Measurements from ENCODE around the gene WWOX.

Gene WWOX

DNA sequence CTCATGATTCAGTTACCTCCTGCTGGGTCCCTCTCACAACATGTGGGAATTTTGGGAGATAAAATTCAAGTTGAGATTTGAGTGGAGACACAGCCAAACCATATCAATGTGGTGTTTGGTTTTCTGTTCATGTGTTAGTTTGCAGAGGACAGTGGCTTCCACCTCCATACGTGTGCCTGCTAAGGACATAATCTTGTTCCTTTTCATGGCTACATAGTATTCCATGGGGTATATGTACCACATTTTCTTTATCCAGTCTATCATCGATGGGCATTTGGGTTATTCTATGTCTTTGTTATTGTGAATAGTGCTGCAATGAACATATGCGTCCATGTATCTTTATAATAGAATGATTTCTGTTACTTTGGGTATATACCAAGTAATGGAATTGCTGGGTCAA, 4.5 kb upstream of the WWOX start:
- DNase-seq = no peak
- TF ChIP-seq POLR2A (IDR thresholded peaks at IDR 0.05; ENCODE audit: low read length) = no peak
- no peak for TF ChIP-seq GATA1 (IDR thresholded peaks at IDR 0.05; ENCODE audit: low read depth, low read length)

- DNase-seq = no peak
- TF ChIP-seq POLR2A (IDR thresholded peaks at IDR 0.05; ENCODE audit: low read length) (no peak), GATA1 (IDR thresholded peaks at IDR 0.05; ENCODE audit: low read depth, low read length) (no peak)
These were observed 3.1 kb upstream of the WWOX start for GRCh38 chr16:78096386-78096785.

DNA sequence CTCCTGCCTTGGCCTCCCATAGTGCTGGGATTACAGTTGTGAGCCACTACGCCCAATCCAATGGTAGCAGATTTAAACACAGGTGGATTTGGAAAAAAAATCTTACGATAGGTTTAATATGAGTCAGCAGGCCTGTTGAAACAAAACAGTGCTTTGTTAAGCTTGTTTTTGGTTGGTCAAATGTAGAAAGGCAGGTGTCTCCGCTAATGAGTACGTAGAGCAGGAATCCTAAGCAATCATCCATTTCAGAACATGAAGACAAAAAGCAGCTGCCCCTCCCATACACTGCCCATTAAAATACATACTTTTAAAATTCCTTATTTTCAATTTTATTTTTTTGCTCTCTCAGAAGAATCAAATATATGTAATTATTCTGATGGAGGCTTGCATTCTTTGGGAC, 1.9 kb upstream of the WWOX start:
- no peak for TF ChIP-seq POLR2A (IDR thresholded peaks at IDR 0.05; ENCODE audit: low read length)
- TF ChIP-seq GATA1 (IDR thresholded peaks at IDR 0.05; ENCODE audit: low read depth, low read length) = no peak
- no peak for DNase-seq

DNA sequence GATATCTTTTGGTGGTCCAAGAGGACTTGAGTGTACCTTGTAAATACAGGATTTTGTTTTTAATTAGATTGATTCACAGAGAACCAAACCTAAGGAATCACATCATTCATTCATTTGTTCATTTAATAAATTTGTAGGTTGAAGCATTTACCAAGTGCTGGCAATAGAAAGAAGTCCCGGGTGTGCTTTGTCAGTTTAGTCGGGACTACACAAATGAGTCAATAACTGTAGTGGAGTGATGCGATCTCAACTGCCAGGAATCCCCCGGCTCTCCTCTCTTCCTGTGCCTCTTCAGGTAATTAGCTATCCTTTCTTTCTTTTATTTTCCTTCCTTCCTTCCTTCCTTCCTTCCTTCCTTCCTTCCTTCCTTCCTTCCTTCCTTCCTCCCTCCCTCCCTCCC, 1.4 kb upstream of the WWOX start:
- TF ChIP-seq GATA1 (IDR thresholded peaks at IDR 0.05; ENCODE audit: low read depth, low read length) (no peak), POLR2A (IDR thresholded peaks at IDR 0.05; ENCODE audit: low read length) (no peak)
- DNase-seq = no peak

DNA sequence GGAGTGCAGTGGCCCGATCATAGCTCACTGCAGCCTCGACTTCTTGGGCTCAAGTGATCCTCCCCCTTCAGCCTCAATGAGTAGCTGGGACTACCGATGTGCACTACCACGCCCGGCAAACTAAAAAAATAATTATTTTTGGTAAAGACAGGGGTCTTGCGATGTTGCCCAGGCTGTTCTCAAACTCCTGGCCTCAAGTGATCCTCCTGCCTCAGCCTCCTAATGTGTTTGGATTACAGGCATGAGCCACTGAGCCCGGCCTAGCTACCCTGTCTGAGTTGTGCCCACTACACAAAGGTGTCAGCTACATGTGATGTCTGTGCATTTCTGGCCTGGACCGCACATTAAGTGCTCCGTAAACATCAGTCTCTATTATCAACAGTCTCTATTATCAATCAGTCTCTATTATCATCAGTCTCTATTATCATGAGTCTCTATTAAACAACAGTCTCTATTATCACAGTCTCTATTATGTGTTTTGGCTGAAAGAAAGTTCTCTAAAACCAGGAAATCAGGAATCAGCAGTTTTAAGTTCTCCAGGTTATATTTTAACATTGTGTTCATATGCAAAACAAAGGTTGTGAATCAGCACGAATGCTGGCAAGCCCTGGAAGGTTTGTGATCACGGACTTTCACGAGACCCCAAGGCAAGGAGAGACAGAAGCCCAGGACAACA, 721 bp upstream of the WWOX start:
- TF ChIP-seq POLR2A (IDR thresholded peaks at IDR 0.05; ENCODE audit: low read length) (no peak), GATA1 (IDR thresholded peaks at IDR 0.05; ENCODE audit: low read depth, low read length) (no peak)
- DNase-seq = no peak

DNA sequence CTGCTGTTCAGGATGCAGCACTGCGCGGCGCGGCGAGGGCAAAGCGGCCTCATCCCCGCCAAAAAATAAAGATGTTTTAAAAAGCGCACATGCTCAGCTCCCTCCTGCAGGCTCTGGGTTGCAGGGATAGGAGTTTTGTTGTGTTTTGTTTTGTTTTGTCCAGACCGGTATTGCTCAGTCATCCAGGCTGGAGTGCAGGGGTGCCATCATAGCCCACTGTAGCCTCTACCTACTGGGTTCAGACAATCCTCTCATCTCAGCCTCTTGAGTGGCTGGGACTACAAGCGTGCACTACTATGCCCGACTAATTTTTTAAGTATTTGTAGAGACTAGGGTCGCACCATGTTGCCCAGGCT, 636 bp downstream of the WWOX start:
- no peak for DNase-seq
- no peak for TF ChIP-seq GATA1 (IDR thresholded peaks at IDR 0.05; ENCODE audit: low read depth, low read length)
- no peak for TF ChIP-seq POLR2A (IDR thresholded peaks at IDR 0.05; ENCODE audit: low read length)

DNA sequence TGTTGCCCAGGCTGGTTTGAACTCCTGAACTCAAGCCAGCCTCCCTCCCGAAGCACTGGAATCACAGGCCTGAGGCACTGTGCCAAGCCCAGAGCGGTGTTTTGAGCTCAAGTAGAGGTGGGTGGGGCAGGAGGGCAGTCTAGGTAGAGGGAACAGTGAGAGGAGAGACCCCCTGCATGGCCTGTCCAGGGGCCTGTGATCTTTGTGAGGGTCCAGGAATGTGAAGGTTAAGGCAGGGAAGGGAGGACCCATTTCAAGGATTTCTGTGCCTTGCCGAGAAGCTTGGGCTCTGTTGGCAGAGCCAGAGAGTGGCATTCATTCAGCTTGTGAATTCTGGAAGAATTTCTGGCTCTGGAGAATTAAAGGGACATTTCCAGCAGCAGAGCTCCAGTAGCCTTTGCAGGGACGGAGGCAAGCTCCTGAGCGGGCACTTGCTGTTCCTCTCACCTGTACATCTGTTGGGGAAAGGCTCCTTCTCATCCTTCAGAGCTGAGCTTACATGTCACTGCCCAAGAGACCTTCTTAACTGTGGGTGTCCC, 2.7 kb downstream of the WWOX start:
- TF ChIP-seq GATA1 (IDR thresholded peaks at IDR 0.05; ENCODE audit: low read depth, low read length) (no peak), POLR2A (IDR thresholded peaks at IDR 0.05; ENCODE audit: low read length) (no peak)
- no peak for DNase-seq

DNA sequence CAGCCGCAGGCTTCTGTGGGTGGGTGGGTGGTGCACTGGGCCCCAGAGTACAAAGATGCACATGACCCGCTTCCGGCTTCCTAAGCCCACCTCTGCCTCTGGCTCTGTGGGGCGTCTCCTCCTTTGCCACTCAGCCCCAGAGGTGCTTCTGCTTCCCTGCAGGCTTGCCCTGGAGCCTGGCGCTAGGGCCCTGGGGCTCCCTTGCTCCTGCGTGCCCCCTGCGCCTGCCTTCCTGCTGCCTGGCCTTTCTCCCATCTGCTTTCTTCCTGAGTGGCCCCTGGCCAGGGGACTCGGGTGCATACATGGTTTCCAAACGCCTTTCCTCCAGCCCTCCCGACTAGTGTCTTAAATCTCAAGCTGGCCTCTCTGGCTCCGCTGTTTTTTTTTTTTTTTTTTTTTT, 3.4 kb downstream of the WWOX start:
- TF ChIP-seq POLR2A (IDR thresholded peaks at IDR 0.05; ENCODE audit: low read length) (no peak), GATA1 (IDR thresholded peaks at IDR 0.05; ENCODE audit: low read depth, low read length) (no peak)
- DNase-seq = no peak

DNA sequence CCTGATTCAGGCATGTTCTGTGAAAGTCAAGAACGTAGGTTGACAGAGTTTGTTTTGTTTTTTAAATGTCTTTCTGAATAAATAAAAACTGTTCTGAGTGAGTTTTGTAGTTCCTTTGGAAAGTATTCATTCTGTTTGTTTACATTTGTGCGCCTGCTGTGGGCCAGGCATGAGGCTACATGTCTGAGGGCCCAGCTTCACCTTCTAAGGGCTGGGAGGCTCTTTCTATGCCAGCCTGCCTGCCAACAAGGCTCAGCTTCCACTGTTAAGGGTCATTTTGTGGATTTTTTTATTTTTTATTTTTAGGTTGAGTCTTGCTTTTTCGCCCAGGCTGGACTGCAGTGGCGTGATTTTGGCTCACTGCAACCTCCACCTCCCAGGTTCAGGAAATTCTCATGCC, 6.1 kb downstream of the WWOX start:
- DNase-seq = no peak
- TF ChIP-seq POLR2A (IDR thresholded peaks at IDR 0.05; ENCODE audit: low read length) = no peak
- no peak for TF ChIP-seq GATA1 (IDR thresholded peaks at IDR 0.05; ENCODE audit: low read depth, low read length)

DNA sequence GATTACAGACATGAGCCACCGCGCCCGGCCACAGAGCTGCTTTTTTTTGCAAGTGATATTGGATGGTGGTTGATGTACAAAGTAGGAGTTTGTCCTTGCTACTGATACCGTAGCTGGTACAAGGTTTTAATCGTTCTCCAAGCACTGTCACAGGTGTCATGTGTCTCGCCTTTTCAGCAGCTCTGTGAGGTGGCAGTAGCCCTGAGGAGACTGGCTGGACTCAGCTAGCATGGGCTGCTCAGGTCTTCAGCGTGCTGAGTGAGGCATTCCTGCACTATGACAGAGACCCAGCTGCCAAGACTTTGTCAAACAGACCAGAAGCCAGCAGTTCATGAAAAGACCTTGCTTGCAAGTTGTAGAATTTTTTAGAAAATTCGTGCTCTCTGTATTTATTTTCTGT, 7.2 kb downstream of the WWOX start:
- TF ChIP-seq GATA1 (IDR thresholded peaks at IDR 0.05; ENCODE audit: low read depth, low read length) = no peak
- TF ChIP-seq POLR2A (IDR thresholded peaks at IDR 0.05; ENCODE audit: low read length) = no peak
- DNase-seq = no peak

GRCh38 chr16:78108451-78108850, 9.0 kb downstream of the WWOX start:
- no peak for DNase-seq
- TF ChIP-seq GATA1 (IDR thresholded peaks at IDR 0.05; ENCODE audit: low read depth, low read length) (no peak), POLR2A (IDR thresholded peaks at IDR 0.05; ENCODE audit: low read length) (no peak)

- TF ChIP-seq GATA1 (IDR thresholded peaks at IDR 0.05; ENCODE audit: low read depth, low read length) (no peak), POLR2A (IDR thresholded peaks at IDR 0.05; ENCODE audit: low read length) (no peak)
- DNase-seq = no peak
These were observed 13.8 kb downstream of the WWOX start for GRCh38 chr16:78113258-78113657.

- DNase-seq = no peak
- TF ChIP-seq POLR2A (IDR thresholded peaks at IDR 0.05; ENCODE audit: low read length) = no peak
- TF ChIP-seq GATA1 (IDR thresholded peaks at IDR 0.05; ENCODE audit: low read depth, low read length) = no peak
These were observed 16.2 kb downstream of the WWOX start for GRCh38 chr16:78115659-78116058.

DNA sequence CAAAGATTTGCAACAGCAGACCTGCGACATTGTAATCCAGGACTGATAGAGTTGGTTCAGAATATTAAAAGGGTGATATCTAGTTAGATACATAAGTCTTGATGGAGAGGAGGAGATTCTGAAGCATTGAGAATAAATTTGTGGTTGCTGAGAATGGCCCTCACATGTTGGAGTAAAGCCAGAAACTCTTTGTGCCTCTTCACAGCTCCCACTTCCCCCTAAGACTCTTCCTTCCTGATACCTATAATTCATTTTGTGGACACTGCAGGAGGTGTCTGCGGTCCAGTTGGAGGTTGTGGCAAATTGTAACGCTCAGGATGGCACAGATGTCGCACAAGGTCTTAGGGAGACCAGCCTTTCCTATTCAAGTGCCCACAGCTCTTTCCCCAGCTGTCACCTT, 17.5 kb downstream of the WWOX start:
- TF ChIP-seq GATA1 (IDR thresholded peaks at IDR 0.05; ENCODE audit: low read depth, low read length) (no peak), POLR2A (IDR thresholded peaks at IDR 0.05; ENCODE audit: low read length) (no peak)
- no peak for DNase-seq

DNA sequence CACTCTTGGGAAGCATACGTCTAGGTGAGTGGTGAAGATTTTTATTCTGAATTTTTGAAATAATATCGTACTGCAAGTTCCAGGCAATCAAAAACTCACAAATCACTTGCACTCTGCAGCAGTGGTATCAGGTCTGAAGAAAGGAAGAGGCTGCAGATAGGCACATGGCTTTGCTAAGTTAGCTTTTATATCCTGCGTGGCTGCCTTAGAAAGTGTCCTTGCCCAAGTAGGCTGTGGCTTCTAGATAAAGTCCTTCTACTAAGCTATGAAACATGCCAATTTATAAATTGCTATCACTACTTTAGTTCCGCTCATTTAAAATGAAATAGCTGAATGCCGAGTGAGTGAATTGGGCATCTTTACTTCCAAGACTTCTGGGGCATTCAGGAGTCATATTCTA, 17.9 kb downstream of the WWOX start:
- DNase-seq = no peak
- TF ChIP-seq GATA1 (IDR thresholded peaks at IDR 0.05; ENCODE audit: low read depth, low read length) = no peak
- no peak for TF ChIP-seq POLR2A (IDR thresholded peaks at IDR 0.05; ENCODE audit: low read length)
